ENCODE data around the gene STK32A.

GRCh38 chr5:147437161-147437596 is 202.4 kb downstream of the STK32A start:
- TF ChIP-seq, protein P1, sequence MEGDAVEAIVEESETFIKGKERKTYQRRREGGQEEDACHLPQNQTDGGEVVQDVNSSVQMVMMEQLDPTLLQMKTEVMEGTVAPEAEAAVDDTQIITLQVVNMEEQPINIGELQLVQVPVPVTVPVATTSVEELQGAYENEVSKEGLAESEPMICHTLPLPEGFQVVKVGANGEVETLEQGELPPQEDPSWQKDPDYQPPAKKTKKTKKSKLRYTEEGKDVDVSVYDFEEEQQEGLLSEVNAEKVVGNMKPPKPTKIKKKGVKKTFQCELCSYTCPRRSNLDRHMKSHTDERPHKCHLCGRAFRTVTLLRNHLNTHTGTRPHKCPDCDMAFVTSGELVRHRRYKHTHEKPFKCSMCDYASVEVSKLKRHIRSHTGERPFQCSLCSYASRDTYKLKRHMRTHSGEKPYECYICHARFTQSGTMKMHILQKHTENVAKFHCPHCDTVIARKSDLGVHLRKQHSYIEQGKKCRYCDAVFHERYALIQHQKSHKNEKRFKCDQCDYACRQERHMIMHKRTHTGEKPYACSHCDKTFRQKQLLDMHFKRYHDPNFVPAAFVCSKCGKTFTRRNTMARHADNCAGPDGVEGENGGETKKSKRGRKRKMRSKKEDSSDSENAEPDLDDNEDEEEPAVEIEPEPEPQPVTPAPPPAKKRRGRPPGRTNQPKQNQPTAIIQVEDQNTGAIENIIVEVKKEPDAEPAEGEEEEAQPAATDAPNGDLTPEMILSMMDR (IDR thresholded peaks at IDR 0.05; ENCODE audit: borderline replicate concordance, extremely low read depth, low read length, poor library complexity, severe bottlenecking), result no peak
- TF ChIP-seq EZH2 (IDR thresholded peaks at IDR 0.05; ENCODE audit: borderline replicate concordance, low read depth, low read length, severe bottlenecking), result no peak

Data from DND-41 (cell line).